Measurements from ENCODE around the gene CTSS. TPM values are rescaled to one million over a fixed set of nuclear protein-coding genes. Genes with fewer than 3 reads are reported as not detected.

The CTSS gene
- total RNA-seq: 10 to 100 TPM; 64.7 to 82.6 TPM

GRCh38 chr1:150765296-150765976, at the start of gene CTSS:
Gene CTSS (minus strand): TSS chr1:150765778. CDS start chr1:150764763, 1,015 bp downstream.
- peak within 1 kb of the TSS in 1 of 2 donors; percentile 43 for H3K27ac ChIP-seq
- H3K4me3 ChIP-seq: peak within 1 kb of the TSS; percentile 66
- peaks cover 4 to 5% of the 10 kb centered on the region in 2 donors for H3K4me1 ChIP-seq (ENCODE audit: control insufficient read depth in 1 of 2, low read depth in 2 of 2)
- DNase-seq (ENCODE audit: low spot score) (no peak), ATAC-seq (ENCODE audit: insufficient number of reproducible peaks, low FRiP score, low read depth) (no peak)
- no peaks in the 10 kb centered on the region for H3K27me3 ChIP-seq (replicated peaks; ENCODE audit: insufficient read depth)
- H3K9me3 ChIP-seq: no peaks in the 10 kb centered on the region
- no peaks in the 10 kb centered on the region for H3K36me3 ChIP-seq
- TF ChIP-seq CTCF (IDR thresholded peaks at IDR 0.05): no peak

- peaks cover 4 to 10% of the 10 kb centered on the region in 2 donors for H3K4me1 ChIP-seq (ENCODE audit: control insufficient read depth in 1 of 2, low read depth in 2 of 2)
- H3K36me3 ChIP-seq: peaks cover 47% of the 10 kb centered on the region
- TF ChIP-seq CTCF (IDR thresholded peaks at IDR 0.05): peak; percentile 30
- no peaks in the 10 kb centered on the region for H3K27me3 ChIP-seq (replicated peaks; ENCODE audit: insufficient read depth)
- no peak for DNase-seq (ENCODE audit: low spot score)
- ATAC-seq (ENCODE audit: insufficient number of reproducible peaks, low FRiP score, low read depth): no peak
- no peaks in the 10 kb centered on the region for H3K9me3 ChIP-seq
- no peak overlapping the region for H3K4me3 ChIP-seq
- no peak overlapping the region for H3K27ac ChIP-seq
Observed at GRCh38 chr1:150813028-150813707, 47.6 kb upstream of the CTSS start.

- no peak for ATAC-seq (ENCODE audit: insufficient number of reproducible peaks, low FRiP score, low read depth)
- Histone ChIP-seq H3K27ac (no peak overlapping the region), H3K4me1 (ENCODE audit: control insufficient read depth in 1 of 2, low read depth in 2 of 2) (peaks cover 4 to 24% of the 10 kb centered on the region in 2 donors), H3K36me3 (peaks cover 32% of the 10 kb centered on the region), H3K9me3 (no peaks in the 10 kb centered on the region), H3K27me3 (replicated peaks; ENCODE audit: insufficient read depth) (no peaks in the 10 kb centered on the region), H3K4me3 (no peak overlapping the region)
- DNase-seq (ENCODE audit: low spot score): no peak
- no peak for TF ChIP-seq CTCF (IDR thresholded peaks at IDR 0.05)
Observed at GRCh38 chr1:150810958-150811659, 45.5 kb upstream of the CTSS start.

- Histone ChIP-seq H3K4me3 (no peak overlapping the region), H3K27me3 (replicated peaks; ENCODE audit: insufficient read depth) (no peaks in the 10 kb centered on the region), H3K9me3 (no peaks in the 10 kb centered on the region), H3K4me1 (ENCODE audit: control insufficient read depth in 1 of 2, low read depth in 2 of 2) (peaks cover 4 to 24% of the 10 kb centered on the region in 2 donors), H3K27ac (no peak overlapping the region), H3K36me3 (peaks cover 31% of the 10 kb centered on the region)
- no peak for ATAC-seq (ENCODE audit: insufficient number of reproducible peaks, low FRiP score, low read depth)
- no peak for DNase-seq (ENCODE audit: low spot score)
- TF ChIP-seq CTCF (IDR thresholded peaks at IDR 0.05): no peak
Observed at GRCh38 chr1:150809651-150810050, 44.1 kb upstream of the CTSS start.

GRCh38 chr1:150808846-150809245, 43.3 kb upstream of the CTSS start:
- peak overlapping the region in 1 of 2 donors; percentile 46 for H3K27ac ChIP-seq
- peaks cover 4 to 24% of the 10 kb centered on the region in 2 donors for H3K4me1 ChIP-seq (ENCODE audit: control insufficient read depth in 1 of 2, low read depth in 2 of 2)
- no peak for TF ChIP-seq CTCF (IDR thresholded peaks at IDR 0.05)
- no peaks in the 10 kb centered on the region for H3K27me3 ChIP-seq (replicated peaks; ENCODE audit: insufficient read depth)
- no peaks in the 10 kb centered on the region for H3K9me3 ChIP-seq
- no peak for ATAC-seq (ENCODE audit: insufficient number of reproducible peaks, low FRiP score, low read depth)
- H3K36me3 ChIP-seq: peaks cover 25% of the 10 kb centered on the region
- DNase-seq (ENCODE audit: low spot score): no peak
- peak overlapping the region; percentile 69 for H3K4me3 ChIP-seq

Data from thoracic aorta (tissue), 2 donors.